Right lobe of liver (tissue), 6 donors: ENCODE data around the gene BMP8A. TPM values are rescaled to one million over a fixed set of nuclear protein-coding genes. Genes with fewer than 3 reads are reported as not detected.
"Not testable (repeated sequence)": the region's sequence is repeated elsewhere in the genome, so short reads cannot be mapped to it uniquely, and the experiment has no call there.

Experiments
- ATAC-seq, 4 donors: fragments of 200-7000 bp; cut with Tn5 transposase; one replicate each; pipeline ENCODE4 v1.9.1; 2020; ENCODE audit warnings: mild to moderate bottlenecking in 4 of 4, moderate library complexity in 4 of 4
- DNase-seq, 3 donors: peaks; one replicate each; pipeline ENCODE4 v3.0.0-alpha.2; 2020
- H3K27ac ChIP-seq, 3 donors: fragments of 200-600 bp; one replicate each; pipeline ENCODE4 v1.8.0; 2022
- H3K27me3 ChIP-seq, 2 donors: fragments of 200-600 bp; one replicate each; pipeline ENCODE4 v1.8.0; 2022
- H3K36me3 ChIP-seq, 4 donors: fragments of 200-600 bp; sonication (generic) in 1 of 4; one replicate each; pipeline versions ENCODE4 v1.5.1 to v1.8.0; 2017 to 2022; ENCODE audit warnings: control low read depth in 1 of 4
- H3K4me1 ChIP-seq, 4 donors: fragments of 200-600 bp; sonication (generic) in 1 of 4; one replicate each; pipeline versions ENCODE4 v1.5.1 to v1.8.0; 2017 to 2022; ENCODE audit warnings: control low read depth in 1 of 4
- H3K4me3 ChIP-seq, 3 donors: fragments of 200-600 bp; one replicate each; pipeline ENCODE4 v1.8.0; 2022
- H3K9me3 ChIP-seq, 4 donors: fragments of 200-600 bp; sonication (generic) in 1 of 4; one replicate each; pipeline versions ENCODE4 v1.5.1 to v1.8.0; 2017 to 2022; ENCODE audit warnings: control low read depth in 1 of 4
- POLR2A ChIP-seq: fragments of 450-650 bp; IDR thresholded peaks from one replicate; pipeline ENCODE4 v1.6.1; 2017; ENCODE audit warnings: antibody characterized with exemption, mild to moderate bottlenecking
- WGBS: methylation state at CpG from one replicate; pipeline ENCODE4 v1.1.6; 2018; ENCODE audit warnings: low coverage, low lambda C conversion rate; ENCODE audit not compliant: insufficient coverage; ENCODE audit errors: missing lambda C conversion rate; 5-methylcytosine and 5-hydroxymethylcytosine counted together
- intact Hi-C, 2 donors: fragments of 100-400 bp; cut with DNase I; formaldehyde crosslinking; loops; one replicate each; pipeline versions ENCODE4 v1.11.2 to v1.14.1; 2022
- total RNA-seq, 6 experiments: library from RNA; depleted of rRNA in 2 of 6; stranded (reverse); fragments of >200 nt in 2 of 6; fragmentation: NEBNext Ultra II Directional in 3 of 6; extraction: Animal tissue kit (Norgen Biotek cat#: 25700) in 3 of 6; gene quantifications; one replicate each; pipeline versions ENCODE4 v1.1.0 to v1.2.4, GENCODE V29; 2016 to 2023
- TF ChIP-seq, protein P1 (sequence below), 4 donors: fragments of 200-600 bp in 3 of 4; fragments of 450-650 bp in 1 of 4; IDR thresholded peaks; one replicate each; pipeline versions ENCODE4 v1.5.1 to v1.8.0; 2016 to 2022; ENCODE audit warnings: antibody characterized with exemption in 4 of 4, mild to moderate bottlenecking in 2 of 4
- donor health status: DM: no; HTN: yes; CAD: no.
- donor health status: DM: no; HTN: no; CAD: no.
- donor health status: DM: no; HTN: no; CAD: no.
- donor health status: DM: no; HTN: yes; CAD: no.
- donor health status: DM: no; HTN: yes; CAD: no.

BMP8A gene
- total RNA-seq, 6 experiments from 2014 or later = 0.18 to 0.80 TPM; not detected in 4

DNA sequence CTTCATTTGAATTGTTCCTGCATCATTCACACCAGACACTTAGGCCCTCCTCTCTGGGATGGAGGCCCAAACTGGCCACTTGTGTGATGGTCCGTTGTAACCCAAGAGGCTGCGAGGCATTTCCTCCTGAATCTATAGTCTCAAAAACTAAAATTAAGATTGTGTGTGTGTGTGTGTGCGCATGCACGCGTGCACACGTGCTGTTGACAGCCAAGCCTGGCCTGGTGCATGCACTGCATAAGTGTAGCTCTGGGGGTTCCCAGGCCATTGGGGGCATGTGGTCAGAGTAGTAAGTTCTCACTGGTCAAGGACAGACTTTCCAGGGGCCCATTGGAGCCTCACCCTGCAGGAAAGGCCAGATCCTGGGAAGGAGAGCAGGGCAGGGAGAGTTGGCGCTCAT lies 26.5 kb downstream of the BMP8A start:
- H3K36me3 ChIP-seq, H3K4me1 ChIP-seq, intact Hi-C loops, H3K27me3 ChIP-seq, H3K27ac ChIP-seq, ATAC-seq, H3K9me3 ChIP-seq, DNase-seq, H3K4me3 ChIP-seq: not testable (repeated sequence)
- WGBS = 70% methylated on average over 2 of the region's 7 CpGs

GRCh38 chr1:39519376-39519775 lies 27.9 kb downstream of the BMP8A start:
- H3K9me3 ChIP-seq, H3K4me1 ChIP-seq, intact Hi-C loops, H3K27me3 ChIP-seq, H3K36me3 ChIP-seq, H3K4me3 ChIP-seq, H3K27ac ChIP-seq: not testable (repeated sequence)
- ATAC-seq (peak; percentile 89 to 92 (median 92)), DNase-seq (peak in 1 of 3 donors; percentile 61)
- 25% methylated on average over 1 of the region's 5 CpGs for WGBS

GRCh38 chr1:39522221-39522620 lies 30.8 kb downstream of the BMP8A start:
- intact Hi-C loops, H3K27ac ChIP-seq, H3K4me1 ChIP-seq, H3K36me3 ChIP-seq, H3K9me3 ChIP-seq, ATAC-seq, H3K27me3 ChIP-seq, H3K4me3 ChIP-seq: not testable (repeated sequence)
- DNase-seq = peak in 1 of 3 donors; percentile 22
- 100% methylated on average over 1 of the region's 10 CpGs for WGBS

- Histone ChIP-seq H3K9me3 (no peaks in the 10 kb centered on the region), H3K4me3 (no peak overlapping the region), H3K36me3 (peaks cover 0 to 14% (median 5%) of the 10 kb centered on the region in 4 donors), H3K27me3 (no peaks in the 10 kb centered on the region), H3K4me1 (no peaks in the 10 kb centered on the region), H3K27ac (no peak overlapping the region)
- TF ChIP-seq, protein P1, sequence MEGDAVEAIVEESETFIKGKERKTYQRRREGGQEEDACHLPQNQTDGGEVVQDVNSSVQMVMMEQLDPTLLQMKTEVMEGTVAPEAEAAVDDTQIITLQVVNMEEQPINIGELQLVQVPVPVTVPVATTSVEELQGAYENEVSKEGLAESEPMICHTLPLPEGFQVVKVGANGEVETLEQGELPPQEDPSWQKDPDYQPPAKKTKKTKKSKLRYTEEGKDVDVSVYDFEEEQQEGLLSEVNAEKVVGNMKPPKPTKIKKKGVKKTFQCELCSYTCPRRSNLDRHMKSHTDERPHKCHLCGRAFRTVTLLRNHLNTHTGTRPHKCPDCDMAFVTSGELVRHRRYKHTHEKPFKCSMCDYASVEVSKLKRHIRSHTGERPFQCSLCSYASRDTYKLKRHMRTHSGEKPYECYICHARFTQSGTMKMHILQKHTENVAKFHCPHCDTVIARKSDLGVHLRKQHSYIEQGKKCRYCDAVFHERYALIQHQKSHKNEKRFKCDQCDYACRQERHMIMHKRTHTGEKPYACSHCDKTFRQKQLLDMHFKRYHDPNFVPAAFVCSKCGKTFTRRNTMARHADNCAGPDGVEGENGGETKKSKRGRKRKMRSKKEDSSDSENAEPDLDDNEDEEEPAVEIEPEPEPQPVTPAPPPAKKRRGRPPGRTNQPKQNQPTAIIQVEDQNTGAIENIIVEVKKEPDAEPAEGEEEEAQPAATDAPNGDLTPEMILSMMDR (IDR thresholded peaks at IDR 0.05) = no peak
- no peak for TF ChIP-seq POLR2A
- intact Hi-C loops = no loop called here
- ATAC-seq = no peak
- WGBS = 85% methylated on average over 15 of the region's 29 CpGs
- DNase-seq = no peak
Measured at GRCh38 chr1:39522661-39523567, 31.5 kb downstream of the BMP8A start.

DNA sequence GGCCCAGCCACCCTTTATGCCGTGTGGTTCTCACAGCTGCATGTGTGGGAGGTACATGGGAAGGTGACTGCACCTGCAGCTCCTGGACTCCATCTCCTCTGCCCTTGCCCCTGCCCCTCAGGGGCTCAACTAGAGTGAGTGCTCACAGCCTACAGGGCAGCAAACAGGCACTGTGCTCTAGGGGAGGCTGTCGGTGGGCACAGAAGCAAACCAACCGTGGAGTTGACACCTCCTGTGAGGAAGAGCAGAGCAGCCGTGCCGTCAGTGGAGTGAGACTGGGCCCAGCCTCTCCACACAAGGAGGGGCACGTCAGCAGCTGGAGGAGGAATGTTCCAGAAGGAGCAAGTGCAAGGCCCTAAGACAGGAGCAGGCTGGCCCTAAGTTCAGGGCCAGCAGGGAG lies 32.7 kb downstream of the BMP8A start:
- ATAC-seq (no peak), DNase-seq (no peak)
- no CpG with 5 or more reads among the region's 6 CpGs for WGBS
- Histone ChIP-seq H3K27me3 (no peaks in the 10 kb centered on the region), H3K27ac (no peak overlapping the region), H3K4me1 (no peaks in the 10 kb centered on the region), H3K9me3 (no peaks in the 10 kb centered on the region), H3K4me3 (no peak overlapping the region), H3K36me3 (peaks cover 0 to 24% (median 11%) of the 10 kb centered on the region in 4 donors)
- intact Hi-C loops = no loop called here
- no peak for TF ChIP-seq POLR2A
- TF ChIP-seq, protein P1 (IDR thresholded peaks at IDR 0.05) = no peak

GRCh38 chr1:39524591-39525365 lies 33.3 kb downstream of the BMP8A start:
- peaks cover 0 to 26% (median 12%) of the 10 kb centered on the region in 4 donors for H3K36me3 ChIP-seq
- TF ChIP-seq POLR2A = no peak
- TF ChIP-seq, protein P1 (IDR thresholded peaks at IDR 0.05) = no peak
- H3K4me3 ChIP-seq = no peak overlapping the region
- no peaks in the 10 kb centered on the region for H3K27me3 ChIP-seq
- DNase-seq = no peak
- no peaks in the 10 kb centered on the region for H3K4me1 ChIP-seq
- no peak overlapping the region for H3K27ac ChIP-seq
- H3K9me3 ChIP-seq = no peaks in the 10 kb centered on the region
- peak in 1 of 4 donors; percentile 16 for ATAC-seq
- intact Hi-C loops = no loop called here
- 70% methylated on average over 7 of the region's 15 CpGs for WGBS
